Cerebellar nuclear complex (tissue), 1 donor: Measurements from ENCODE around the gene PLPP1.

Source experiments
- DNase-seq, 2 experiments: peaks; one replicate each; lab custom pipeline; 2025; lab: John Stamatoyannopoulos, UW

PLPP1 gene

DNA sequence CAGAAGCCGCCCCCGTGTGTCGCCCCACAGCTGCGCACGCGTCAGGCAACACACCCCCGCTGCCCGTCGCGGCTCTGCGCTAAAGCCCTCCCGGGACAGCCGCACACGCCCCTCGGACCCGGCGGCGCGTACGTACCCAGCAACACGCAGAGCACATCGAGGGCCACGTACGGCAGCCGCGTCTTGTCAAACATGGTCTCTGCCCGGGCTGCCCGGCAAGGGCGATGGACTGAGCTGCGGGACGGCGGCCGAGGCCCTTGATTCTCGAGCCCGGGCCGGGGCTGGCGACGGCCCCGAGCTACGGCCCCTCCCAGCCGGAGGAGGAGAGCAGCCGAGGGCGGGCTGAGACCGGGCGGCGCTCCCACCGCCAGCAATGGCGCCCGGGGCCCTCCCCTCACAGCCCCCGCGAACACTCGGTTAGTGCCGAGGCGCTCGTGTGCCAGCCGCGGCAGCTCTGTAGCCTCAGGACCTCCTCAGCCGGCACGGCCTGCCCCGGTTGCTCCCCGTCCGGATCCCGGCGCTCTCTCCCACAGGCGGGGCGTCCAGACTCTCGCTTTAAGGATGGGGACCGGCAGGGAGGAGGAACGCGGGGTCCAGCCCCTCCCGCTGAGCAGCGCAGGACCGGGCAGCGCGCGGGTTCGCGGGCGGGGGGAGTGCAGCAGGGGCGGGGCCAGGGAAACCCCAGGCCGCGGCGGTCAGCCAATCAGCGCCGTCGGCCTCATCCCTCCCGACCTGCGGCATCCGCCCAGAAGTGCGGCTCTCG is at the start of gene PLPP1:
PLPP1 (minus strand) TSS at position 529 of the 763 bp plus-strand sequence; CDS start at position 194, 335 bp downstream.
- peak; percentile 51 to 70 for DNase-seq

- DNase-seq, result no peak
These were observed 48.8 kb upstream of the PLPP1 start for GRCh38 chr5:55583578-55583977.

DNA sequence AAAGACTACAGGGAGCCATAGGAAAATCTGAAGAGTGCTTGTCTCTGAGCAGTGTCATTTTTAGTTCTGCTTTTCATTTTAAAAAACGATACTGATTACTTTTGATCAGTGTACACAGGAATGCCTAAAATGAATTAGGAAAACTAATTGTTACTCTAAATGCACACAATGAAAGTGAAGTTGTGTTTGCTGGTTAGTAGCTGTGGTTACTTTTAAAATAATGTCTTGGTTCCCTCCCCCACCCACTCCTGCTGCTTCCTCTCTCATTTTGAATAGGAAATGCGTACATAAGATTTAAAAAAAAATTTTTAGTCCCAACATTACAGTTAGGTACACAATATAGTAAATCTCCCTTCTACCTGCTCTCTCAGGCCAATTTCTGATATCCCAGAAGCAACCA is 47.5 kb upstream of the PLPP1 start:
- DNase-seq, result no peak

DNA sequence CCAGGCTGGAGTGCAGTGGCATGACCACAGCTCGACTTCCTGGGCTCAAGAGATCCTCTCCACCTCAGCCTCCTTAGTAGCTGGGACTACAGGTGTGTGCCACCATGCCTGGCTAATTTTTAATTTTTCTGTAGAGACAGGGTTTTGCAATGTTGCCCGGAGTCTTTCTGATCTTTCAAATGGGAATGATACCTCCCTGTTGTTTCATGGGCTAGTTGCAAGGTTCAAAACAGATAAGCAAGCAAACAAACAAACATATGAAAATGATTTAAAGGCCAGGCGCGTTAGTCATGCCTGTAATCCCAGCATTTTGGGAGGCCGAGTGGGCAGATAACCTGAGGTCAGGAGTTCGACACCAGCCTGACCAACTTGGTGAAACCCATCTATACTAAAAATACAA is 45.3 kb upstream of the PLPP1 start:
- DNase-seq, result no peak

DNA sequence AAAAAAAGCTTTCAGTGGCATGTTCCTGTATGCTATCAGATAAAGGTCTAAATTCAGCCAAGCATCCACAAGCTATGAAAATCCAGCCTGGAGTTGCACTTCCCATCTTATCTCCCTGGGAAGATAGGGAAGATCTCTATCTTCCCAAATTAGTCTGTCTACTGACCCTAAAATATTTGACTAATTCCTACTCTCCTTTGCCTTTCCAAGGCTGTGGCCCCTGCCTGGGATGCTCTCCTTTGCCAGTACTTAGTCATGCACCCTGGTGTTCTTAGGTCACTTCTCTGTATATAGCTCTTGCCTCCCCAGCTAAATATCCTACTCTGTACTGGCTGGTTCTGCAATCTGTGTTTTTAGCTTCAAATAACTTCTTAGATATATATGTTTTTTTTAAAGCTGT is 44.0 kb upstream of the PLPP1 start:
- DNase-seq, result no peak

DNA sequence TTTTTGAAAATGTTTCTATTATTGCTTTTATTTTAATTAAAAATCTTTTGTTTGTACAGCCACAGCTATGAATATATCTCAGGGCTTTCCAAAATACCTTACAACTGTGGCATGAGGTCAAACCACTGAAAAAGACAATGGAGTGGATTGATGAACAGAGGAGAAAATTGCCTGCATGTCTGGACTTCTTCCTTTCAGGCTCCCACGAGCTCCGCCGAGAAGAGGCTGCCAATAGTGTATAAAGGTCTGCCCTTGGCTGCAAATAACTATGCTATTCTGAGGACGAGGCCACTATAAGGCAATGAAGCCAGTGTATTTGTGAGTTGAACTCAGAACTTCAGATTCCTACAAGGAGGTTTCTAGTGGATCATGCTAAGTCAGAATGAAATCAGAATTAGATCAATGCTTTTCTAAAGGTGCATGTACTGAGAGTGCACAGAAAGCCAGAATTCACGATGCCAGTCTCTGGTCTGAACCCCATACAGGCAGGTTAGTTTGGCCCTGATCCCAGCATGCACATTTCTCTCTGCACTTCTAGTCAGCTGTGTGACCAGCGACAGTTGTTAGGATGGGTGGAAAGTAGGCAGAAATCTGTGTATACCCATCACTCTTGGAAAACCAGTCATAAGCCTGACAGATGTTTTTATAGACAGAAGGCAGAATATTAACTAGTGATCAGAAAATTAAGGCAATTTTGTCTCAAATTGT is 42.7 kb upstream of the PLPP1 start:
- DNase-seq, result no peak

- no peak for DNase-seq
These were observed 41.9 kb upstream of the PLPP1 start for GRCh38 chr5:55576661-55577060.

DNA sequence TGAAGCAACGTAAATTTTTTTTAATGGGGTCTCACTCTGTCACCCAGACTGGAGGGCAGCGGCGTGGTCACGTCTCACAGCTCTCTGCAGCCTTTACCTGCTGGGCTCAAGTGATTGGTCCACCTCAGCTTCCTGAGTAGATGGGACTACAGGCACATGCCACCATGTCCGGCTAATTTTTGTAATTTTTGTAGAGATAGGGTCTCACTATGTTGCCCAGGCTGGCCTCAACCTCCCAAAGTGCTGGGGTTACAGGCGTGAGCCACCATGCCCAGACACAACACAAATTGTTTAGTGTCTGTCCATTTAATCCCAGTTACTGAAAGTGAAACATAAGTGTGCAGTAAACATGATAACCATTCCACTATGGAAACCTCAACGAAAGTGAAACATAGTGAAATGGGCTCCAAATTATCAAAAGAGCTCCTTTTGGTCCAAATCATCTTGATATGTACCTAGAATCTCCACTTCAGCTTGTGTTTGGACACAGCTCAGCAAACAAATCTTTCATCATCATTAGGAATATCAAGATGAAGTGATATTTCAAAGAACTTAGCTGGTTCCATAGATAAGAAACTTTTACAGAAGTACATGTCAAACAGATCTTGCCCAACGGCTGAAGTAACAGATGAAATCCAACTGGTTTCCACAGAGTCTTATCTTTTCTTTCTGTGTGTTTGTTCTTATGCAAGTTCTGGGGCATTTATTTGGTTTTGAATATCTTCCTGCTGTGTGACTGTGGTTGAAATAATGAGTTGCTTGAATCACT is 41.2 kb upstream of the PLPP1 start:
- DNase-seq, result no peak

DNA sequence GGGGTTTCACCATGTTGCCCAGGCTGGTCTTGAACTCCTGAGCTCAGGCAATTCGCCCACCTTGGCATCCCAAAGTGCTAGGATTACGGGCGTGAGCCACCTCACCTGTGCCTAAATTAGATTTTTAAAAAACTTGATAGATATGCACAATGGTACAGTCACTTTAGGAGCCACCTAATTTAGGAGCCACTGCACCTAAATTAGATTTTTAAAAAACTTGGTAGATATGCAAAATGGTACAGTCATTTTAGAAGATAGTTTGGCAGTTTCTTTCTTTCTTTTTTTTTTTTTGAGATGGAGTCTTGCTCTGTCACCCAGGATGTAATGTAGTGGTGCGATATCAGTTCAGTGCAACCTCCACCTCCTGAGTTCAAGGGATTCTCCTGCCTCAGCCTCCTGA is 37.8 kb upstream of the PLPP1 start:
- DNase-seq, result no peak

GRCh38 chr5:55572020-55572419 is 37.3 kb upstream of the PLPP1 start:
- no peak for DNase-seq

GRCh38 chr5:55570570-55570969 is 35.8 kb upstream of the PLPP1 start:
- DNase-seq, result no peak

DNA sequence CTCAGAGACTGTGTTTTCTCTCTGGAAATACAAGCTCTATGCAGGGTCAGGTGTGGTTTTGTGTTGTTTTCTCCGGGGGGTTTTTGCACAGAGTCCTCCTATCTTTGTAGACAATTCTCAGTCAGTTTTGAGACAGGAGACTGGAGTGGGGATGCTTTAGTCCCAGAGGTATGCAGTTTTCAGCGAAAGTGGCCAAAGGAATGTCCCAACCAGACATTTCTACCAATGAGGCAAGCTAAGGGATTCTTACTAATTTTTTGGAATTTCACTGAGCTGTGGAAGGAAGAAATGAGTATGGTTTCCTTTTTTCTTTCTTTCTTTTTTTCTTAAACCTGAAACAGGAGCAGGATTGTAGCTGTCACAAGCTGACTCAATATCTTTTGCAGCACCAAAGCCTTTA is 35.3 kb upstream of the PLPP1 start:
- no peak for DNase-seq

DNA sequence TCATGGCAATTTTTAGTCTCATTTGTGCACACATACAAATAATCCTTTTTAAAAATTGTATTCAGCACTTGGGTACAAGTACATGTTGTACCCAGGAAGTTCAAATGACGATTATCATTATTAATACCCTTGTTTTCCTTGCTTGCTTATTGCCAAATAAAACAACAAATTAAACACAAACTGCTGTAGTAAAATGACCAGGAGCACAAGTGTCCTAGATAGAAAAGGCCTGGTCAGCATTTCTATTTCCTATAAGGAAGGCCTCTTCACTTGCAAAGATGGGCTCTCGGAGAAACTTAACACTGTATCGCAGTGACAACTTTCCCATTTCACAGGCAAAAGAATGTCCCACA is 34.7 kb upstream of the PLPP1 start:
- no peak for DNase-seq

DNA sequence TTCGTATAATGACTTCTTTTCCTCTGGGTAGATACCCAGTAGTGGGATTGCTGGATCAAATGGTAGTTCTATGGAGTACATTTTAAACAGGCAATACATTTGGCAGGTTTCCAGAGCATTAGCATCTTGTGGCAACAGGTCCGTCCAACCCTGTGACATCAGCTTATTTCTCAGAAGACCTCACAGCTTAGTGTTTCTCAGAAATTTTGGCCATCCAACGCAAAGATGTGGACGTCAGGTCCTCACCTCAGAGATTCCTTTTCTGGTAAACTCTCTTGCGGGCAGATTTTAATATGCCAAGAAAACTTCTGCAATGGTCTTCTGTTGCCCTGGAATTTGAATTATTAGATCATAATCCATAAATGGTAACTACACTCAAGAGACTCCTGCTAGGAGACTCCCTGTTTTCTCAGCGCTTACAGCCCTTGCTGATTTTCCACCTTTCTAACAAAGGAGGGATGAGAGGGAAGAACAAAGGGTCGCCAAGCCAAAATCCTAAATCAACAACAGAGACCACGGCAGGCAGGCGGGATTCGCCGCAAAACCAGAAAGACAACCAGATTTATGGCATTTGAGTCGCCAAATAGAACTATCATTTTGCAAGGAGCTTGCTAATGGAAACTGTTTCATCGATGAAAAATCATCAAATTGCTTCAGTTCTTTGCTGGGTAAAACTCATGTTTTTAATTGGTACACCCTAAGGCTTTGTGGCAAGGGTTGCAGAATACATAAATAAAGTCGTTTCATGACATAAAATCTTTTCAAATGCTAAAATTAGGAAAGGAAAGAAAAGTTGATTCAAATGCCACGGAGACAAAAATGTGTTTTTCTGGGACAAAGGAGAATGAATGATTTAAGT is 34.1 kb upstream of the PLPP1 start:
- no peak for DNase-seq

DNA sequence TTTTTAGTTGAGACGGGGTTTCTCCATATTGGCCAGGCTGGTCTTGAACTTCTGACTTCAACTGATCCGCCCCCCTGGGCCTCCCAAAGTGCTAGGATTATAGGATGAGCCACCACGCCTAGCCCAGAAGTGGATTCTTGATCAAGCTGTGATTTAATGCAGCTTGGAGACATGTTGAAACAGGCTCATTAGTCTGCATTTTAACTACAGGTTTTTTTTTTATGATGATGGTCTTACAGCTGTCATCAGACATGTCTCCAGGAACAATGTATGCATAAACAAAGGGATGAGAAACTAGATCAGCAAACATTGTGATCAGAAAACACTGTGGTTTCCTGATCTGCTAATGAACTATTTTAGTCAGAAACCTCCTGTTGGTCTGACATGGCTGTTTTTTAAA is 30.0 kb upstream of the PLPP1 start:
- no peak for DNase-seq

DNA sequence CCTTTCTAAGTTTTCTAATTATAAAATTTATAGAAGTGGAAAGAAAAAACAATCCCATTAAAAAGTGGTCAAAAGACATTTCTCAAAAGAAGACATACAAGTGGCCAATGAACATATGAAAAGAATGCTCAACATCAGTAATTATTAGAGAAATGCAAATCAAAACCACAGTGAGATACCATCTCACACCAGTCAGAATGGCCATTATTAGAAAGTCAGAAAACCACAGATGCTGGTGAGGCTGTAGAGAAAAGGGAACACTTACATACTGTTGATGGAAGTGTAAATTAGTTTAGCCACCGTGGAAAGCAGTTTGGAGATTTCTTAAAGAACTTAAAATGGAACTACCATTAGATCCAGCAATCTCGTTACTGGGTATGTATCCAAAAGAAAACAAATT is 23.7 kb upstream of the PLPP1 start:
- DNase-seq, result no peak

- no peak for DNase-seq
These were observed 22.4 kb upstream of the PLPP1 start for GRCh38 chr5:55557123-55557522.

DNA sequence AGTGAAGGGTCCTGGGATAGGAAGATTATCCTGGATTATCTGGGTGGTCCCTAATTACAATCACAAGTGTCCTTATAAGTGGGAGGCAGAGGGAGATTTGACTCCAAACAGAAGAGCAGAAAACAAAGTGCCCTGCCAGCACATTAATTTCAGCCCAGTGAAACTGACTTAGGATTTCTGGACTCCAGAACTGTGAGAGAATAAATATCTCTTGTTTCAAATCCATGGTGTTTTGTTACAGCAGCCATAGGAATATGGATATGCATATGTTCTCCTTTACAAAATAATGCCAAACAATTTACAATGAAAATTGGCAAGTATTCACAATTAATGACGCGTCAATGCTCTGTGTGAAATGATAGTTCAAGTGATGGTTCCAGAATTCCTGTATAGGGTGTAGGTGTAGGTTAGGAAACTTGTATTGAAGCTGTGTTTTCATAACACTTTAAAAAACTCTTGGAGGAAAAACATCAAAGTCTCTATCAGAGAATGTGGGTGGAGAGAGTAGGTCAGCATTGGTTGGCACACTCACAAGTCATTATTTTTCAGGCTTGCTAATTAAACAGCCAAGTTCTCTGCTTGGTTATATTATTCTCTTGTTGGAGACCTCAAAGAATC is 19.9 kb upstream of the PLPP1 start:
- DNase-seq, result no peak

DNA sequence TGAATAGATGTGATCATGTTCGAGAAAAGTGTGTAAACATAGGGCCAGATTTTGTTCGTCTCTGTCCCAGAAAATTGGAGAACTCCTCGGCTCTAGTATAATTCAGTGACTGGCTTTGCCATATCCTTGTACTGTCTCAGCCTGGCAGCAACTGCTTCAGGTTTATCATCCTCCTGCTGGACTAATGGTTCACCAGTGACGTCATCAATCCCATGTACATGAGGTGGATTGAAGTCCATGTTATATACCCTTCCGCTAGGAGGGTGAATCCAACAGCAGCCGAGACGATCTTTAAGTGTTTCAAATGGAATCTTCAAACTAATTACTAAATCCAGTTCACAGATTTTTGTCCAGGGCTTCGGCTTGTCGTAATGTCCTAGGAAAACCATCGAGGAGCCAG is 17.1 kb upstream of the PLPP1 start:
- DNase-seq, result no peak

- DNase-seq, result no peak
These were observed 16.6 kb upstream of the PLPP1 start for GRCh38 chr5:55551358-55551757.

DNA sequence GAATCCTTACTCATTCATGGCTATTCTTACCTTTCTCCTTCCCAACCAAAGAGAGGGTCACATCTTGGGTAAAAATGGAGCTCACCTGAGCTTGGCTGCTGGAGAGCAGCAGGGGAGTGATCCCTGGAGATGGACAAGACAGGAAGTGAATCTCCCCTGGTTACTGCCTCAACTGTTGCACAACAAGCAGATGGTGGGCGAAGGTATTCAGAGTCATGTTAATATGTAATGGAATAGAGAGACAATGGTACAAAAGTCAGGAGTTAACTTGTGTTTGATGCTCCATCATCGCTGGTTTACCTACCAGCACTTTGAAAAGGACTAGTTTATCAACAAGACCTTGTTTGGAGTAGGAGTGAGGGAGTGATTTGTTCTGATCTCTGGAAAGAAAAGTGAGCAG is 13.0 kb upstream of the PLPP1 start:
- no peak for DNase-seq

- DNase-seq, result no peak
These were observed 12.2 kb upstream of the PLPP1 start for GRCh38 chr5:55546947-55547346.
